NAMALWA (cell line): ENCODE results near the gene CD63.

Experiments used
- DNase-seq: peaks from one replicate; pipeline ENCODE4 v3.0.0-alpha.2; 2015; ENCODE audit warnings: low spot score

CD63 gene

DNA sequence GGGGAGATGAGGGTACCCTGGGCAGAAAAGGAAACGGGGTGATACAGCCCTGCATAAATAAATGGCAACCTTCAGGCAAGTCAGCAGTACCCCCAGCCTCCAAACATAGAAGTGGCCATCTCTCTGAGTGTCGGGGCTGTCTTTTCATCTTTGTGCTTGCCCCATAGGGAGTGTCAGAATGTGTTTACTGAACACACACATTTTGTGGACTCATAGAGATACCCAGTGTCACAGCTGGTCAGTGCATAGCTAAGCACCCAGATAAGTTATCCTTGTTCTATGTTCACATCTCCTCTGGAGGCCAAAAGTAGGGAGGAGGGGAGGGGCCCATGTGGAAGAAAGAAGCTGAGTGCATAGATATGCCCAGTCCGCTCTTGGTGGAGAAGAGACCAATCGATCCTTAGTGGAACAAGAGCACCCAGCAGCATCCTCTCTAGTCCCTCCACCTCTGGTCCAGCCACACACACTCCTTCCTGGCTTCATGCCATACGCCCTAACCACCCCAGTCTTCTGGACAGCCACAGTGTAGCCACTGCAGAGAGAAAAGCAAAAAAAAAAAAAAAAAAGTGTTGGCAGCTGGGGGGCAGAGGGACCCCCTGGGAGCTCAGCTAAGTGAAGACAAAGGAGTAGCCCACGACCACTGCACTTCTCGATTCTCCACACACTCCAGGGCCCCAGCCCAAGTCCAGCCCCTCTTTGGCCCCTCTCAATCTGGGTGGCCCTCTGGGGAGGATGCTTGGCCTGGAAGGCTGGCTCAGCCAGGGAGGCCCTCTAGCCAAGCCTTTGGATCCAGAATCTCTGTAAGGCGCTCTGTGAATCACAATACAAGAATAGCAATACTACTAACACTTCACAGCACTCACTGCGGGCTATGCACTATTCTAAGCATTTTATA, 23.7 kb downstream of the CD63 start:
- no peak for DNase-seq

DNA sequence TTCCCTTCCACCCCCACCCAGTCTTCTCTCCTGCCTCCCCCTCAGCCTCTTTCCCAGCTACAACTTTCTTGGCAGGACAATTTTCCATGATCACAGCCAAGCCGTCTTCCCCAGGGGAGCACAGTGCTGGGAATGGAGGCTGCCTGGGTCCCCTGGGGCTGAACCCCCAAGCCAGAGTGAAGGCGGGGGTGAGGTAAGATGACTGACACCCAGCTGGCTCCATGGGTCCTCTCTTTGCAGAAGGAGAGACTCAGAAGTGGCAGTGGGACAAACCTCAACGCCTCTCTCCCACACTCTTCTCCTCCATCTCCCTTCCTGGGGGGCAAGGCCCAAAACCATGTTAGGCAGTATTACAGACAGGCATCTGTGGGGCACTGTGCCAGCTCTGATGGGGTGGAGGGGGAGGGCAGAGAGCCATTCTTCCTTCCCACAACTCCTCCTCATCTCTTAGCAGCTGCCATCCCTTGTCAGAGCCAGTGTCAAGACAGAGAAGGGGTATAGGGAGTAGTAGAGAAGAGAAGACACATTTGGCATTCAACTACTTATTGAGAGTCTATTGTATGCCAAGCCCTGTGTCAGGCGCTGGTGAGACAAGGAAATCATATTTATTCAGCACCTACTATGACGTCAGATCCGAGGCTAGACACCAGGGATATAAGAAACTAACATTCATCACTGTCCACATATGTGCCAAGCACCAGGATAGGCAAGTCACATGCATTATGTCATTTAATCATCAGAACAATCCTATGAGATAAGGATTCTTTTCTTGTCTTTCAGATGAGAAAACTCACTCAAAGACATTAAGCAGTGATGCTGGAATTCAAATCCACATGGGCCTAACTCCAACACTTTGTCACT, 24.7 kb downstream of the CD63 start:
- DNase-seq = no peak

DNA sequence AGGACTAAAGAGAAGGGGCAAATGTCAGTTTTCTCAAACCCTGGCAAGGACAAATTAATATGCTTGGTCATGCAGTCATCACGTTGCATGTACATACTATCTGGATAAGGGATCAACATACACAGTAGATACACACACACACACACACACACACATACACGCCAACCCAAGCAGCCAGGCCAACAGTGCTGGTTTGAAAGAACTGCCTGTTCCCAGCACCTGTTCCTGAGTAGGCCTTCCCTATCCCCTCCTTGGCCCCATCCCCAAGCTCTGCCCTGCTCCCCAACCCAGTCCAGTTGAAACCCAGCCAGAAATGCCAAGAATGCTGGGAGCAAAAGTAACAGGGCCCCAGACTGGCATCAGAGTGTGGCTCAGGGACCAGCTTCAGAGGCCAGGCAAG, 25.5 kb downstream of the CD63 start:
- DNase-seq = no peak

DNA sequence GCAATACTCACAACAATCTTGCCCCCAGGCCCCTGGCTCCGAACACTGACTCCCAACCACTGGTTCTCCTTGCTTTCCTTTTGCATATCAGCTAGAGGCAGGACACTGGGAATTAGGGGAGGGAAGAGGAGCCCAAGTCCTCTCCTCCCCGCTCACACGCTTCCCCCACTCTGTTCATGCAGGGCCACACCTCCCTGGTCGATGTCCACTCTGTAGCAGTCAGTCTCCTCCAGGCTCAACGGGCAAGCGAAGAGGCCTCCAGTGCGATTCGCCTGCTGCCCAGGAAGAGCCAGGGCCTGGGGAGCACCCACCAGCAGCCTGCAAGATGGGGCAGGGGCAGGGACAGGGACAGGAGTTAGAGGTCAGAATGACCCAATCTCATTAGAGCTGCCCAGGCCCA, 25.9 kb downstream of the CD63 start:
- no peak for DNase-seq

DNA sequence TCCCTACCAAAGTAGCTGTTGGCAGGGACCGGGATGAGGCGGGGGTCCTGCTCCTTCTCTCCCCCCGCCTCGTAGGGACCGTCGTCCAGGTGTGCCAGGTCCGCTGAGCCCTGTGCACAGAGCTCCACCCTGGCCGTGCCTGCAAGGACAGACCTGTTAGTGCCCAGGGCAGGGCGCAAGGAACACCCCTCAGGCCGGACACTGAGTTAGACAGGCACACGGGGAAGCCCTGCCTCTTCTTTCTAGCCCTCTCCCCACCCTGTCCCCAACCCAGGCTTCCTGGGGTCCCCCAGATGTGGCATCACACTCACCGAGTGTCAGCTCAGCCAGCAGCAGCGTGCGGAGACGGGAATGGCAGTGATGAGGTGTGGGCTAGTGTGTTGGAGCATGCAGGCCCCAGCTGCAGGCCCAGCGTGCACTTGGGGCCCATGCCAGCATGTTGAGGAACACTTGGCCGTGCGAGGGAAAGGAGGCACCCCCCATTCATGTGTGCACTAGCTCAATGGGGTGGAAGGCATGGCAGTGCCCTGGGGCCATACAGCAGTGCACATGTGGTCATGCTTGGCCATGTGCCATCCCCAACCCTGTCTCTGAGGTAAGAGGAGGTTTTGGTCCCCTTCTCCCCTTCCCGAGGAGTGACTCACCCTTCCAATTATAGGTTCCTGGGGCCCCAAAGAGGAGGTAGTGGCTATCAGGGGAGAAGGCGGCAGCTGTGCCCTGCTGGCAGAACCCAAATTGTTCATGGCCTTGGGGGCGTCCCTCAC, 28.4 kb downstream of the CD63 start:
- no peak for DNase-seq

DNA sequence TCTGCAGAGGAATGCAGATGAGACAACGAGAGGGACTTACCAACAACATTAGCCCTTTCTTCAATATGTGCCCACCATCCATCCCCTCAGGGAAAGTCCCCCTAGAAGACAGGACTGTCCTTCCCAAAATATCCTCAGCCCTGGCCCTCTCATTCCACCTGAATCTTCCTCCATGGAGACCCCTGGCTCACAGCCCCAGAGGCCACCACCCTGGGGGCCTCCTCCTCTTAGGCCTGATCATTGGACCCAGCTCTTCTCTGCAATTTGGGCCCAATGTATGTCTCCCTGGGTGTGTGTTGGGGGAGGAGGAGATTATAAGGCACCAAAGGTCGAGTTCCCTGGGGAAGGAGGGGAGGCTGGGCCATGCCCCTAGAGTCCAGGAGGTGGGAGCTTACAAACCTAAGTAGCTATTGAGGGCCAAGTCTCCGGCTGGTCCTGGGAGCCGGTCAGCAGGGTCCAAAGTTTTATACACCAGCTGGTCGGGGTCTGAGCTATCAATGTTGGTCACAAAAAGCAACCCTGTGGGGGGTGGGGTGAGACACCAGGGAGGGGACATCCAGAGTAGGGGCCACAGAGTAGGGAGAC, 29.2 kb downstream of the CD63 start:
- no peak for DNase-seq

DNA sequence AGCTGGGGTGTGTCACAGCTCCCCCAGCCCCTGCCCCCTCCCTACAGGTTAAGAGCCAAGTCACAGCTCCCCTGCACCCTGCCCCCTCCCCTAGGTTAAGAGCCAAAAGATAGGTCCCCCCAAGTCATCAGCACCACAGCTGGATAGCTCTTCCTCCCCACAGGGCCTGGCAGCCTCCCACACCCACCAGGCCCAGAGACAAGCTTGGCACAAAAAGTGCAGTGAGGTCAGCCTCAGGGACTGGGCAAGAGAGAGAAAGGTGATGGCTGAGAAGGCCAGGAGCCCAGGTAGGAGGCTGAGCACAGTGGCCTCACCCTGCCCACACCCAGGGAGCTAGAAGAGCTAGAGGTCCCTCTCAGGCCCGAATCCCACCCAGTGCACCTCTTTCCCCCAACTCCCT, 29.8 kb downstream of the CD63 start:
- DNase-seq = no peak

DNA sequence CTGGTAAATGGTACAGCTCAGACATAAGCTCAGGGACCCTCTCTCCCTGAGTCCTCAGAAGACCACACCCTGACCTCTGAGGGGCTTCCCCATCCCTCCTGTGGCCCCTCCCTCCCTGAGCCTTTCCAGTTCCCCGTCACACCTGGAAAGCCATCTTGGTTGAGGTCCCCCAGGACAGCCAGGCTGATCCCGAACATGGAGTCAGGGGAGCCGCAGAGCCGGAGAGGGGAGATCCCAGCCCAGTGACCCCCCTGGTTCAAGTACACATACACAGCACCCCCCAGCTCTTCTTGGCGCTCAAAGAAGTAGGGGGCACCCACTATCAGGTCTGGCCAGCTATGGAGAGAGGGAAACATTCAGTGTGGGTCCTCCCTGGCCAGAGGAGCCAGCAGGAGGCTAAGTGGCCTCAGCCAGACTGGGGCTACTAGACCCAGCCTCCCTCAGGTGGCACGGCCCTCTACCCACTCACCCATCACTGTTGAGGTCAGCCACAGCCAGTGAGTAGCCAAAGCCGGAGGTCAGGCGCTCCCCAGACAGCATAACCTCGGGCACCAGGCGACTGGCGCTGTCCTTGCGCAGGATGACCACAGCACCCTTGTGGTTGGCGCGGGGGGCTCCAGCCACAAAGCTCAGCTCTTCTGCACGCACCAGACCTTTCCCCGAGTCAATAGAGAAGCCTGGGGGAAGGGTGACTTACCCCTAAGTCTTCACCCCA, 30.4 kb downstream of the CD63 start:
- DNase-seq = no peak

DNA sequence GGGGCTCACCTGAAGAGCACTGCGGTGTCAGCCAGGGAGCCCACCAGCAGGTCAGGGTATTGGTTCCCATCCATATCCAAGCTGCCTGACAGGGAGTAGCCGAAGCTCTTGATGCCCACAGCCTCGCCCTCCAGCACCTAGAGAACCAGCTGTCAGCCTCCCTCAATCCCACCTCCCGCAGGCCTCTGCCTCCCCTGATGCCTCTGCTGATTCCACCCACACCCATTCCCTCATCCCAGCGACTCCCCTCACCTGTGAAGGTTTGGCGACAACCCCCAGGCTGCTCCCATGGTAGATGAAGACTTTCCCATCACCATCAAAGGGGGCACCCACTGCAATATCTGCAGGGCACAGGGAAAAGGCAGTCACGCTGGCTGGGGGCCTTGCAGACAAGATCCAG, 31.1 kb downstream of the CD63 start:
- no peak for DNase-seq

- no peak for DNase-seq
Observed at GRCh38 chr12:55696796-55697462, 31.9 kb downstream of the CD63 start.

DNA sequence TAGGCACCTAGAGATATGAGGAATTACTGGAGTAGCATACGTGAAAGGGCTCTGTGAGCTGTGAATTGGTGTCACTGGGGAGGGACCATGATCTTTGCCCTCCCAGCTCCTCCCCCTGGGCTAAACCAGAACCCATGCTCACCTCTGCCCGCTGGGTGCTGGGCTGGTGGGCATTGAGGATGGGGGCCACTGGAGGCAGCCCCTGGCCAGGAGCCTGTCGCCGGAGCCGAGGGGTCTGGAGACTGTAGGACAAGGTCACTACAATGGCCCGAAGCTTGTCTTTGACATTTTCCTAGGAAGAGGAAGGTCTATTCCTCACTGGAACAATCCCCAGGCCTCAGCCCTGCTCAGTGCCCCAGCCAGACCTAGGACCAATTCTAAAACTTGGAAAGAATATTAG, 32.7 kb downstream of the CD63 start:
- DNase-seq = no peak

DNA sequence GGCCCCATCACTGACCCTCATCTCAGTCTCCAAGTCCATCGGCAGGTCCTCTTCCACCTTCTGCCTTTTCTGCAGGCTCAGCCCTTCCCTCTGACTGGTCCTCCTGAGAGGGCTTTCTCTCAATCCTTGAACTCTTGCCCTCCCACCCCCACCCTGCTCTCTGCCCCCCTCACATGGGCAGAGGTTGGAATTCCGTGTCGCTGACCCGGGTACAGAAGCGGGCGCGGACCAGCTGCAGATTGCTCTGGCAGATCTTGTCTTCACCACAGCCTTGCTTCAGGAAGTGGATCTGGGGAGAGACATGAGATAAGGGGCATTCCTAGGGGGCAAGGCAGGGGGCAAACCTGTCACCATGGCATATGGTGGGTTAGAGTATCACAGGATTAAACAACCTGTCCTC, 33.5 kb downstream of the CD63 start:
- DNase-seq = no peak

- no peak for DNase-seq
Observed at GRCh38 chr12:55694651-55695050, 34.2 kb downstream of the CD63 start.

GRCh38 chr12:55694188-55694515, 34.7 kb downstream of the CD63 start:
- no peak for DNase-seq

DNA sequence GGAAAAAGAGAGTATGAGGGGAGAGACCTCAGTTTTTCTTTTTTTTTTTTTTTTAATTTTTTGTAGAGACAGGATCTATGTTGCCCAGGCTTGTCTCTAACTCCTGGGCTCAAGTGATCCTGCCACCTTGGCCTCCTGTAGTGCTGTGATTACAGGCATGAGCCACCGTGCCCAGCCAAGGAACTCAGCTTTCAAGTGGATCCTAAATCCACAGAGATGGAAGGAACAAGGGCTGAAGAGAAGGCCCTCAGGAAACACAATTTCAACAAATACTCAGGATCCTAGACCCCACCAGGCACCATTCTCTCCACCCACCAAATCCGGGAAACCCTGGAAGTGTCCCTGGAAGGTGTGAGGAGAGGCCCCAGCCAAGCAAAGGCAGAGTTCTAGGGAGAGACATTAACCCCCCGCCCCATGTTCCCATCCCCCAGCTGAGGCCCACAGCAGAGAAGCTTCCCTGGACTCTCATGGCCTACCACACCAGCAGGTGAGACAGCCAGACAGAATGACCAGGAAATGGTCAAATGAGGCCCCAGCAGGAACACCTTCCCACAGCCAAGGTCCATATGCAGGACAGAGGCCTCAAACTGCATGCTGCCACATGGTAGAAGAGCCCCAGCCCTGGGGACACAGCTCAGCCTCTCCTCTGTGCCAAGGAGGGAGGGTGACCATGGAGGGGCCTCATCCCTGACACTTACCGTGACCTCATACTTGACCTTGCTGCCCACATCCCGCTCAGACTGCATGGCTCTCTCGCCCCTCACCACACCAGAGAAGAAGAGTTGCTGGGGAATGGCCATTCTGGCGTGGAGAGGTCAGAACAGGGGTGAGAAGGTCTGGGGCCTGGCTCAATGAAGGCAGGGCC, 35.3 kb downstream of the CD63 start:
- no peak for DNase-seq

GRCh38 chr12:55692631-55693322, 36.0 kb downstream of the CD63 start:
- no peak for DNase-seq

DNA sequence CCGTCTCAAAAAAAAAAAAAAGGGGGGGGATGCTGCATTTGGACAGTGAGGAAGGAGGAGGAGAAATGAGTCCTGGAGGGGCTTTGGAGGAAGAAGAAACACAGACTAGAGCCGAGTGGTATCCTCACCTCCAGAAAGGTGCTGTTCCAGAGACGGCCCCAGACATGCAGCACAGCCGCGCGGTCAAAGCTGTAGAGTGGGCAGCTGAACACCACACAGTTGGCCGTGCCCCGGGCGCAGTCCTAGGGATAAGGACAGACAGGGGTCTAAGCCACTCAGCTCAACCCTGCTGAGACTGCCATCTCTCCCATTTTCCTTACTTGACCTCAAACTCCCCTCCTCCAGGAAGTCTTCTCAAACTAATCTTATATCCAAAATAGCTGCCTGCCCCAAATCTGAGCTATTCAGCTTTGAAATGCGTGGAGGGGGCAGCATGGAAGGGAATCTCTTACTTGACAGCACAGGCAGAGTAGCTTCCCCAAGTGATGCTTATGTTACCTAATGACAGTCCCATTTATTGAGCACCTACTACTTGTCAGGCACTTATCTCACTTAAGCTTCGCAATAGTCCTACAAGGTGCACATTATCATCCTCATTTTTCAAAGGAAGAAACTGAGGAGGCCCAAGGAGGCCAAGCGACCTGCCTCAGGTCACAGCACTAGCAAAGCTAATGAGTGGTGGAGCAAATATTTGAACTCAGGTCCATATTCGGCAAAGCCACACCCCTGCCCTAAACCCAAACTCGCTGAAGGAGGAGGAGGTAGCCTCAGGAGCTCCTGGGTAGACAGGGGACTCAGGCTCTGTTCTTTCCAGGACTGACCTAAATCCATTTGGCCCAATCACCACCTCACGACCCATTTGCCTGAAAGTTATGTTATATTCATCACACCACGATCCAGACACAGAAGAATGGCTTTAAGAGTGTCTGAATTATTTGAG, 39.8 kb downstream of the CD63 start:
- no peak for DNase-seq

DNA sequence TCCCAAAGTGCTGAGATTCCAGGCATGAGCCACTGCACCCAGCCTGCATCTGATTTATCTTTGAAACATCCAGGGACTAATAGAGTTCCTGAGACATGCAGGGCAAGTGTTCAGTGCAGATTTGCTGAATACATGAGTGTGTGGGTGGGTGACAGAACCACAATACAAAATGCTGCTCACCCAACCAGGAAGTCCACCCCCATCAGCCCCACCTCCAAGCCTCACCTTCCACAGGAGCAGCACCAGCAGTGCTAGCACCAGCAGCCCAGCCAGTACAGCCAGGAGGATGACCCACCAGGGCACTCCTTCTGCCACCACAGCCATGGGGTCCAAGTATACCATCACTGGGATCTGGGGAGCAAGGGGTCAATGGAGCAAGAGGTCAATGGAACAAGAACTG, 41.1 kb downstream of the CD63 start:
- no peak for DNase-seq
